ENCODE results near the gene NPTXR. TPM values are rescaled to one million over a fixed set of nuclear protein-coding genes. Genes with fewer than 3 reads are reported as not detected.

Gene NPTXR
- total RNA-seq, 4 donors from 2014 or later: 0.34 to 4.6 (median 1.7) TPM

DNA sequence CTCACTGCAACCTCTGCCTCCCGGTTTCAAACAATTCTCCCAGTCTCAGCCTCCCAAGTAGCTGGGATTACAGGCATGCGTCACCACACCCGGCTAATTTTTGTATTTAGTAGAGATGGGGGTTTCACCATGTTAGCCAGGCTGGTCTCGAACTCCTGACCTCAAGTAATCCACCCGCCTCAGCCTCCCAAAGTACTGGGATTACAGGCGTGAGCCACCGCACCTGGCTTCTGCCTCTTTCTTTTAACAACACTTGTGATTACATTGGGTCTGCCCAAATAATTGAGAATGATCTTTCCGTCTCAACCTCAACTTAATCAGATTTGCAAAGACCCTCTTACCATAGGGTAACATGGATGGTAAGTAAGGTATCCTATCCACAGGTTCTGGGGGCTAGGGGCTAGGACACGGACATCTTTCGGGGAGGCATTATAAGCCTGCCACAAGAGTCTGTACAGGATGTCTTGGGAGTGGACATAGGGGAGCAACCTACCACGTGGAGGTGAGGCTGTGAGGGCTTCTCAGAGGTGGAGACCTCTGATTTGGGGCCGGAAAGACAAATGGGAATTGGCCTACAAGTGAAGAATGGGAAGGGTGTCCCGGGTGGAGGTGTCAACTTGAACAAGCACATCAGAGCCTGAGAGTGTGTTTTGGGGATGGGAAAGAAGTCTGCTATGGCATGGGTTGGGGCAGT lies 30.8 kb upstream of the NPTXR start:
- intact Hi-C loops (cut with DNase I; ENCODE audit: low total_unique reads): loop anchor here (5.0 kb wide), 1 partner anchor 443 kb away; the partner anchor contains the start of gene RPL3
- TF ChIP-seq POLR2A (IDR thresholded peaks at IDR 0.05): no peak
- TF ChIP-seq, protein P1, sequence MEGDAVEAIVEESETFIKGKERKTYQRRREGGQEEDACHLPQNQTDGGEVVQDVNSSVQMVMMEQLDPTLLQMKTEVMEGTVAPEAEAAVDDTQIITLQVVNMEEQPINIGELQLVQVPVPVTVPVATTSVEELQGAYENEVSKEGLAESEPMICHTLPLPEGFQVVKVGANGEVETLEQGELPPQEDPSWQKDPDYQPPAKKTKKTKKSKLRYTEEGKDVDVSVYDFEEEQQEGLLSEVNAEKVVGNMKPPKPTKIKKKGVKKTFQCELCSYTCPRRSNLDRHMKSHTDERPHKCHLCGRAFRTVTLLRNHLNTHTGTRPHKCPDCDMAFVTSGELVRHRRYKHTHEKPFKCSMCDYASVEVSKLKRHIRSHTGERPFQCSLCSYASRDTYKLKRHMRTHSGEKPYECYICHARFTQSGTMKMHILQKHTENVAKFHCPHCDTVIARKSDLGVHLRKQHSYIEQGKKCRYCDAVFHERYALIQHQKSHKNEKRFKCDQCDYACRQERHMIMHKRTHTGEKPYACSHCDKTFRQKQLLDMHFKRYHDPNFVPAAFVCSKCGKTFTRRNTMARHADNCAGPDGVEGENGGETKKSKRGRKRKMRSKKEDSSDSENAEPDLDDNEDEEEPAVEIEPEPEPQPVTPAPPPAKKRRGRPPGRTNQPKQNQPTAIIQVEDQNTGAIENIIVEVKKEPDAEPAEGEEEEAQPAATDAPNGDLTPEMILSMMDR (IDR thresholded peaks at IDR 0.05): no peak
- 94 to 95% methylated on average over 13 of the region's 13 CpGs for WGBS, 2 donors
- no peak overlapping the region for H3K4me3 ChIP-seq (ENCODE audit: low read depth, poor library complexity, severe bottlenecking)
- peak in 1 of 2 donors; percentile 63 for DNase-seq (ENCODE audit: low spot score in 2 of 2)

GRCh38 chr22:38873469-38874411 lies 29.9 kb upstream of the NPTXR start:
- TF ChIP-seq POLR2A (IDR thresholded peaks at IDR 0.05): no peak
- TF ChIP-seq, protein P1 (IDR thresholded peaks at IDR 0.05): no peak
- no peak overlapping the region for H3K4me3 ChIP-seq (ENCODE audit: low read depth, poor library complexity, severe bottlenecking)
- intact Hi-C loops (cut with DNase I; ENCODE audit: low total_unique reads): loop anchor here (5.0 kb wide), 1 partner anchor 444 kb away; the partner anchor contains the start of gene RPL3
- 60 to 73% methylated on average over 9 of the region's 9 CpGs for WGBS, 2 donors
- DNase-seq (ENCODE audit: low spot score in 2 of 2): peak; percentile 12 to 79

DNA sequence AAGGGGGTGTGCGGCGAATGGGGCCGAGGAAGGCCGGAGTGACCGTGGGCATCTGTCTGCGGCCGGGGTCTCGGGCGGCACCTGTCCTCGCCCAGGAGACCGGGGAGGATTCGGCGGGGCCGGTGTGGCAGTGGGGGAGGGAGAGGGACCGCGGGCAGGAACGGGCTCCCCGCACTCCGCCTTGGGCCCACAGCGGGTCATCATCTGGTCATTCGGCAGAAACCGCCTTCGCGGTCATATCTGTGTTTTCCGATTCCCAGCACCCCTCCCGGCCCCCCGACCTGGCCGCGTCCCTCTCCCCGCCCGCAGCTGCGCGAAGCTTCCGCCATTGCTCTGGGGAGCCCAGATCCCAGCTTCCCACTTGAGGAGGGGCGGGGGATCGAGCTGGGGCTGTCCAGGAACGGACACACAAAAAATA lies 29.0 kb upstream of the NPTXR start:
- H3K4me3 ChIP-seq (ENCODE audit: low read depth, poor library complexity, severe bottlenecking): peak overlapping the region; percentile 39
- DNase-seq (ENCODE audit: low spot score in 2 of 2): peak; percentile 35 to 91
- 0 to 1% methylated on average over 27 to 37 of the region's 37 CpGs for WGBS, 2 donors
- intact Hi-C loops (cut with DNase I; ENCODE audit: low total_unique reads): loop anchor here (5.0 kb wide), 1 partner anchor 444 kb away; the partner anchor contains the start of gene RPL3
- TF ChIP-seq, protein P1 (IDR thresholded peaks at IDR 0.05): no peak
- no peak for TF ChIP-seq POLR2A (IDR thresholded peaks at IDR 0.05)

DNA sequence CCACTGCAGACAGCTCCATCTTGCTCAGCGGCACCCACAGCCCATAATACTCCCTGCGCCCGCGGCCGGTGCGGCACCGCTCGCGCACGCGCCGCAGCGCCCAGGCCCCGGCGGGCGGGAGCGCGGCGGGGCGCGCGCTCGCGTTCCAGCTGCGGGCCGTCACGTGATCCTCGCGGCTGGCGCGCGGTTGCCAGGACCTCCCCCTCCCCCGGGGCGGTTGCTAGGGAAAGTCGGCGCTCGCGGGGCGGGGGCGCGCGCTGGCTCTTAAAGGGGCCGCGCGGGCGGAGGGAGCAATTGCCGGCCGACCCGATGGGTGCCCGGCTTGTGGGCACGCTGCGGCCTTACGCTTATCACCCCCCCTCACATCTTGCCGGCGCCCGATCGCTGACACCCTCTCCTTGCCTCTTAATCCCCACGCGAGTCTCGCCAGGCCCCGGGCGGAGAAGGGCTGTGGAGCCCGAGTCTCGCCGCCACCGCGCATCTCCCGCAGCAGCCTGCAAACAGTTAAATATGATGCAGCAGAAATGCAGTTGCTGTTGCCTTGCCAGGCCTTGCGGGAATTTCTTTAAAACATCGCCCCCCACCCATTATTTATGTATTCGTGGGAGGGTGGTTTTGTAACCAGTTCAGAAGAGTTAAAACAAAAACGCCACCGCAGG lies 28.5 kb upstream of the NPTXR start, which contains the start of gene CBX6:
TSS of gene CBX6 (minus strand) at position 45 of the 659 bp plus-strand sequence. CDS start at position 19, 26 bp downstream.
- TF ChIP-seq, protein P1 (IDR thresholded peaks at IDR 0.05): no peak
- no peak for TF ChIP-seq POLR2A (IDR thresholded peaks at IDR 0.05)
- 0 to 1% methylated on average over 27 to 54 of the region's 73 CpGs for WGBS, 2 donors
- peak within 1 kb of the TSS; percentile 43 for H3K4me3 ChIP-seq (ENCODE audit: low read depth, poor library complexity, severe bottlenecking)
- DNase-seq (ENCODE audit: low spot score in 2 of 2): peak; percentile 89 to 99
- intact Hi-C loops (cut with DNase I; ENCODE audit: low total_unique reads): loop anchor here (5.0 kb wide), 1 partner anchor 445 kb away; the partner anchor contains the start of gene RPL3

Measured in lower leg skin (tissue), 4 donors.